HG03139 (cell line): Measurements from ENCODE around the gene TRRAP.

Source experiments
- ATAC-seq: cut with Tn5 transposase; IDR thresholded peaks from one replicate; pipeline ENCODE4 v1.9.1; 2021; ENCODE audit not compliant: unreplicated experiment

Gene TRRAP

GRCh38 chr7:98985406-98985805, 107.1 kb downstream of the TRRAP start:
- no peak for ATAC-seq

GRCh38 chr7:98985945-98986344, 107.6 kb downstream of the TRRAP start:
- ATAC-seq, result no peak

- ATAC-seq, result no peak
These were observed 110.3 kb downstream of the TRRAP start for GRCh38 chr7:98988641-98989040.

DNA sequence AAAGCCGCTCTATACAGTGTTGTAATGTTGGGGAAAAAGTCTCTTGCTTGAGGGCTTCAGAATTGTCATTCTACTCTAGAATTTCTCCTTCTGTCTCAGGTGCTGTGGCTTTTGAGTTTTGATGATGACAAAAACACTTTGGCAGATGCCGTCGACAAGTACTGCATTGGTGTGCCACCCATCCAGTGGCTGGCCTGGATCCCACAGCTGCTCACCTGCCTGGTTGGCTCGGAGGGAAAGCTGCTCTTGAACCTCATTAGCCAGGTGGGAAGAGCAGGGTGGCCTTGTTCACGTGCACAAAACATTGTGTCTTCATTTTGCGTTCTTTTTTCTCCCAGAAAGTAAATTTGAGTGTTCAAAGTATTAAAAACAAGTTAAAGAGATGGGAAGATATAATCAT, 112.0 kb downstream of the TRRAP start:
- no peak for ATAC-seq

- ATAC-seq, result no peak
These were observed 112.8 kb downstream of the TRRAP start for GRCh38 chr7:98991141-98991540.

GRCh38 chr7:98992076-98992475, 113.7 kb downstream of the TRRAP start:
- no peak for ATAC-seq

DNA sequence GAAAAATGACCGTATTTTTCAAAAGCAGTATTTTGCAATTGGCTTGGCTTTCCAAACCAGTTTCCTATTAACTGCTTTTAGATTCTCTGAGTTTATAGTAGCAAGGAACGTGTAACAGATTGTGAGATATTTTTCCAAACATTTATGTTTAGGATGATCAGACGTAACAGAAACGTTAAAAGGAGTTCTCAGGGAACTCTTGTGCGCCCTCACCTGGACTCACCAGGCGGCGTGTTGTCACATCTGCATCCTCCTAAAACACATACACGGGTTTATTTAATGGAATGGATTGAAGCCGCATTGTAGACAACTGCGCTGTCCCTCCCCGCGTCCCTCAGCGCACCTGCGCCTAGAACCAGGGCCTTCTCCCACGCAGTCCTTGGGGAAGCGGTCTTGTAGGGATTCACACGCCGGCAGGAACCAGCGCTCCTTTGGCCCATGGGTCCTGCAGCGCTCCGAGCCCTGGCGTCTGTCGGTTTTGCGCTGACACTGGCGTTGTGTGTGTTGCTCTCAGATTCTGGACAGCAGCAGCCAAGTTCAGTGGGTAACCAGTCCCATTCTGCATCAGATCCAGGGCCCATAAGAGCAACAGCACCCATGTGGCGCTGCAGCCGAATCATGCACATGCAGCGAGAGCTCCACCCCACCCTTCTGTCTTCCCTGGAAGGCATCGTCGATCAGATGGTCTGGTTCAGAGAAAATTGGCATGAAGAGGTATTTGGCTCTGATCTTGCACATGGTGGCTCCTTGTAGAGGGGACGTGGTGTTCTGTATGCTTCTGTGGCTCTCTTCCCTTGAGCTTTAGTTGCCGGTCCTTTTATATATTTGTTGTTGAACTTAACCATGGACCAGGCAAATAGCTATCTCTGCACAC, 114.9 kb downstream of the TRRAP start:
- ATAC-seq, result no peak

GRCh38 chr7:98994046-98994944, 116.0 kb downstream of the TRRAP start:
- ATAC-seq, result no peak

GRCh38 chr7:98995111-98995510, 116.8 kb downstream of the TRRAP start:
- no peak for ATAC-seq

- no peak for ATAC-seq
These were observed 117.3 kb downstream of the TRRAP start for GRCh38 chr7:98995523-98996149.

DNA sequence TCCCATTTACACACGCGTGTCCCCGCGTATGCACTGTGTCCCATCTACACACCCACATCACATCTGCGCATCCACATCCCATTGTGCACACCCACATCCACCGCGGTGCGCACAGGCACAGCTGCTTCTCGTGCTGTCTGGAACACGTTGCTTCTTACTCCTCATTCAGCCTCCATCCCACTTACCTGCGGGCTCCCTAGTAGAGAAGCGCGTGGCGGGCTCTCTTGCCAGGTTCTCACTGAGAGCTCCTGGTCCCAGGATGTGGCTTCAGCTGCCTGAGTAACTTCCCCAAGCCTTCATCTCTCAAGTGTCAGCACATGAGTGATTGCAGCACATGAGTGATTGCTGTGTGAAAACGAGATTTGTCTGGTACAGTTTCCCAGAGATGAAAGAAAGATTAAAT, 117.8 kb downstream of the TRRAP start:
- no peak for ATAC-seq

DNA sequence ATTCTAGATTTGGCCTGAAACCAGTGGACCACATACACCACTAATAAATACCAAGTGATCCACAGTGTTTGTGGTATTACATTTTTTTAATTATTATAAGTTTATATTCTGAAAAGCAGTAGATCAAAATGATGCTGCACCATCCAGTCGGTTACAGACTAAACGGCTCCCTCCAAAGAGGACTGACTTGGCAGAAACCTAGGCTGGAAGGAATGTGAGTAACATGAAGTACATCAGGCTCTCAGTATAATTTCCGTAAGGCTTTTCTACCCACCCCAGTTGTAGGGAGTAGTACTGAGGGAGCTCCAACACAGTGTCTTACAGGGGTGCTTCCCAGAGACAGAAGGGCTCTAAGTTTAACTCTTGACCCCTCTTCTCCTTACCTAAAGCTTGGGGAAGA, 119.5 kb downstream of the TRRAP start:
- ATAC-seq, result no peak

- ATAC-seq, result no peak
These were observed 120.7 kb downstream of the TRRAP start for GRCh38 chr7:98998821-98999725.

GRCh38 chr7:99000196-99000903, 122.0 kb downstream of the TRRAP start:
- ATAC-seq, result no peak

GRCh38 chr7:99000904-99001465, 122.7 kb downstream of the TRRAP start:
- no peak for ATAC-seq

DNA sequence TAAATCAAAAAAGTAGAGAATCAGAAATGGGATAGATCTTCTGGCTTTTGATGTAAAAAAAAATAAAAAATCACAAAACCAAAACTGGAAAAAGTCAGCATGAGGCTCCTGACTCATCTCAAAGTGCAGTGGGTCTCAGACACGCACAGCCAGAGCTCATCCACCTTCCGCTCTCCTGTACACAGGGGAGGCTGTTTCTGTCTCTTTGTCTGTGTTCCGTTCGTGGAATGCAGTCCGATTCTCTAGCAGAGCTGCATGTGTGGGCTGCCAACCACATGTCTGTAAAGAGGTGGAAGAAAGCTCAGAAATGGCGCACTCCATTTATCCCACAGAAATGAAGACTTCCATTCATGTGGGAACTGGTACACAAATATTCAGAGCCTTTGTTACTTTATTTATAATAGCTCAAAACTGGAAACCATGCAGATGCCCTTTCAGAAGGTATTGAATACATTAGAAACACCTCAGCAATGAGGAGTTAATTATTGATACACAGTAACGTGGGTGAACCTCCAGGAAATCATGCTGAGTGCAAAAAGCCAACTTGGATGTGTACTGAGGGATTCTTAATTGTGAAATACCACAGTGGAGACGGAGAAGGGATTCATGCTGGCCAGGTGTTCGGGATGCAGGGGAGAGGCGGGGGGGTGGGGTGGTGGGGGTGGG, 123.3 kb downstream of the TRRAP start:
- no peak for ATAC-seq

- ATAC-seq, result no peak
These were observed 124.0 kb downstream of the TRRAP start for GRCh38 chr7:99002148-99002826.

DNA sequence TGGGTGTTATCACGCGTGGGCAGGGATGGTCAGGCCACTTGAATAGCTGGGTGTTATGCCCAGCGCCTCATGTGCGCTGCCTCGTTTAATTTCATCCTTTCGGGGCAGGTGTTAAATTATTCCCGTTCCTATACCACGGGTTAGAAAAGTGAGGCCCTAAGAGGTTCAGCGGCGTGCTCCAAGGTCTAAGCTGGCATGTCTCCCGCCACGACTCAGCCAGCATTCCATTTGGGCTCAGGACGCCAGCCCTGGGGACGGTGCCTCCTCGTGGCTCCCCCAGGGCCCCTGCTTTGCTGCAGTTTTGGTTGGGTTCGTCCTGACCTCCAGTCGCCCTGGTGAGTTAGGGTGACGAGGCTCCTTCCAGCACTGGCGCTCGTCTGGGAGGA, 124.5 kb downstream of the TRRAP start:
- ATAC-seq, result no peak
